ENCODE results near the gene PLAGL2. TPM values are rescaled to one million over a fixed set of nuclear protein-coding genes. Genes with fewer than 3 reads are reported as not detected.

Gene PLAGL2
- total and polyA plus RNA-seq, 2 experiments from 2014 or later, result 13.2 to 28.2 TPM

DNA sequence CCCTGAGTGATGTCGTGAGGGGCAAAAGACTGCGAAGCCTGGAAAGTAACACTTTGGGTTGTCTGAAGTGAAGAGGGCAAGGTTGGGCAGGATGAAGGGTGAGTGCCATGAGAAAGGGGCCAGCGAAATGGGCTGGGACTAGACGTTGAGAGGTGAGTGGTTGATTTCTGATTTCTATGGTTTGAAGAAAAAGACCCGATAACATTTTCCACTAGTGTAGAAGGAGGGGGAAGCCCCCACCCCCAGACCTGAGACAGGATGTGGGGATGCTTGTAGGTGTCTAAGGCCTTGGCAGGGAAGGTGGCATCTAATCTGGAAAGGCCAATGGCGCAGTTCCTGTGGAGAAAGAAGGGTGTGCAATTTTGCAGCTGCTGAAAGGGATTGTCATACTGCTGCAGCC lies 44.6 kb upstream of the PLAGL2 start:
- no peak overlapping the region; the same call in 1 of the 2 replicates for H2AFZ ChIP-seq

More for the DNA sequence above, 44.6 kb upstream of the PLAGL2 start:
- Mint-ChIP-seq H3K4me1 (no peaks in the 10 kb centered on the region), H3K36me3 (ENCODE audit: low read depth) (no peaks in the 10 kb centered on the region), H3K27ac (no peak overlapping the region), H3K27me3 (ENCODE audit: insufficient read depth, low read depth, poor library complexity) (peaks cover 1% of the 10 kb centered on the region), H3K4me3 (no peak overlapping the region), H3K9me3 (no peaks in the 10 kb centered on the region)
- Histone ChIP-seq H3K4me2 (no peak overlapping the region), H3K4me1 (ENCODE audit: insufficient read depth) (no peaks in the 10 kb centered on the region), H3K27ac (ENCODE audit: low read depth) (no peak overlapping the region), H3K27me3 (ENCODE audit: insufficient read depth) (no peaks in the 10 kb centered on the region), H3K36me3 (ENCODE audit: insufficient read depth) (no peaks in the 10 kb centered on the region), H3K79me2 (replicated peaks; ENCODE audit: insufficient read depth) (no peaks in the 10 kb centered on the region), H4K20me1 (replicated peaks; ENCODE audit: insufficient read depth) (no peaks in the 10 kb centered on the region; the same call in 1 of the 2 replicates), H3K9me2 (ENCODE audit: insufficient read depth) (no peaks in the 10 kb centered on the region), H3F3A (replicated peaks; ENCODE audit: low read depth) (no peaks in the 10 kb centered on the region), H3K4me3 (no peak overlapping the region)
- ATAC-seq (no peak), DNase-seq (ENCODE audit: low spot score) (no peak)
- TF ChIP-seq, protein P1, sequence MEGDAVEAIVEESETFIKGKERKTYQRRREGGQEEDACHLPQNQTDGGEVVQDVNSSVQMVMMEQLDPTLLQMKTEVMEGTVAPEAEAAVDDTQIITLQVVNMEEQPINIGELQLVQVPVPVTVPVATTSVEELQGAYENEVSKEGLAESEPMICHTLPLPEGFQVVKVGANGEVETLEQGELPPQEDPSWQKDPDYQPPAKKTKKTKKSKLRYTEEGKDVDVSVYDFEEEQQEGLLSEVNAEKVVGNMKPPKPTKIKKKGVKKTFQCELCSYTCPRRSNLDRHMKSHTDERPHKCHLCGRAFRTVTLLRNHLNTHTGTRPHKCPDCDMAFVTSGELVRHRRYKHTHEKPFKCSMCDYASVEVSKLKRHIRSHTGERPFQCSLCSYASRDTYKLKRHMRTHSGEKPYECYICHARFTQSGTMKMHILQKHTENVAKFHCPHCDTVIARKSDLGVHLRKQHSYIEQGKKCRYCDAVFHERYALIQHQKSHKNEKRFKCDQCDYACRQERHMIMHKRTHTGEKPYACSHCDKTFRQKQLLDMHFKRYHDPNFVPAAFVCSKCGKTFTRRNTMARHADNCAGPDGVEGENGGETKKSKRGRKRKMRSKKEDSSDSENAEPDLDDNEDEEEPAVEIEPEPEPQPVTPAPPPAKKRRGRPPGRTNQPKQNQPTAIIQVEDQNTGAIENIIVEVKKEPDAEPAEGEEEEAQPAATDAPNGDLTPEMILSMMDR (conservative IDR thresholded peaks at IDR 0.05; ENCODE audit: low read depth in 2 of 2), result no peak
- TF ChIP-seq CREB1 (CRISPR knock-in tag; IDR thresholded peaks at IDR 0.05; ENCODE audit: low read depth), result no peak
- TF ChIP-seq POLR2AphosphoS5 (IDR thresholded peaks at IDR 0.05; ENCODE audit: low read depth), result no peak
- TF ChIP-seq, protein P2, sequence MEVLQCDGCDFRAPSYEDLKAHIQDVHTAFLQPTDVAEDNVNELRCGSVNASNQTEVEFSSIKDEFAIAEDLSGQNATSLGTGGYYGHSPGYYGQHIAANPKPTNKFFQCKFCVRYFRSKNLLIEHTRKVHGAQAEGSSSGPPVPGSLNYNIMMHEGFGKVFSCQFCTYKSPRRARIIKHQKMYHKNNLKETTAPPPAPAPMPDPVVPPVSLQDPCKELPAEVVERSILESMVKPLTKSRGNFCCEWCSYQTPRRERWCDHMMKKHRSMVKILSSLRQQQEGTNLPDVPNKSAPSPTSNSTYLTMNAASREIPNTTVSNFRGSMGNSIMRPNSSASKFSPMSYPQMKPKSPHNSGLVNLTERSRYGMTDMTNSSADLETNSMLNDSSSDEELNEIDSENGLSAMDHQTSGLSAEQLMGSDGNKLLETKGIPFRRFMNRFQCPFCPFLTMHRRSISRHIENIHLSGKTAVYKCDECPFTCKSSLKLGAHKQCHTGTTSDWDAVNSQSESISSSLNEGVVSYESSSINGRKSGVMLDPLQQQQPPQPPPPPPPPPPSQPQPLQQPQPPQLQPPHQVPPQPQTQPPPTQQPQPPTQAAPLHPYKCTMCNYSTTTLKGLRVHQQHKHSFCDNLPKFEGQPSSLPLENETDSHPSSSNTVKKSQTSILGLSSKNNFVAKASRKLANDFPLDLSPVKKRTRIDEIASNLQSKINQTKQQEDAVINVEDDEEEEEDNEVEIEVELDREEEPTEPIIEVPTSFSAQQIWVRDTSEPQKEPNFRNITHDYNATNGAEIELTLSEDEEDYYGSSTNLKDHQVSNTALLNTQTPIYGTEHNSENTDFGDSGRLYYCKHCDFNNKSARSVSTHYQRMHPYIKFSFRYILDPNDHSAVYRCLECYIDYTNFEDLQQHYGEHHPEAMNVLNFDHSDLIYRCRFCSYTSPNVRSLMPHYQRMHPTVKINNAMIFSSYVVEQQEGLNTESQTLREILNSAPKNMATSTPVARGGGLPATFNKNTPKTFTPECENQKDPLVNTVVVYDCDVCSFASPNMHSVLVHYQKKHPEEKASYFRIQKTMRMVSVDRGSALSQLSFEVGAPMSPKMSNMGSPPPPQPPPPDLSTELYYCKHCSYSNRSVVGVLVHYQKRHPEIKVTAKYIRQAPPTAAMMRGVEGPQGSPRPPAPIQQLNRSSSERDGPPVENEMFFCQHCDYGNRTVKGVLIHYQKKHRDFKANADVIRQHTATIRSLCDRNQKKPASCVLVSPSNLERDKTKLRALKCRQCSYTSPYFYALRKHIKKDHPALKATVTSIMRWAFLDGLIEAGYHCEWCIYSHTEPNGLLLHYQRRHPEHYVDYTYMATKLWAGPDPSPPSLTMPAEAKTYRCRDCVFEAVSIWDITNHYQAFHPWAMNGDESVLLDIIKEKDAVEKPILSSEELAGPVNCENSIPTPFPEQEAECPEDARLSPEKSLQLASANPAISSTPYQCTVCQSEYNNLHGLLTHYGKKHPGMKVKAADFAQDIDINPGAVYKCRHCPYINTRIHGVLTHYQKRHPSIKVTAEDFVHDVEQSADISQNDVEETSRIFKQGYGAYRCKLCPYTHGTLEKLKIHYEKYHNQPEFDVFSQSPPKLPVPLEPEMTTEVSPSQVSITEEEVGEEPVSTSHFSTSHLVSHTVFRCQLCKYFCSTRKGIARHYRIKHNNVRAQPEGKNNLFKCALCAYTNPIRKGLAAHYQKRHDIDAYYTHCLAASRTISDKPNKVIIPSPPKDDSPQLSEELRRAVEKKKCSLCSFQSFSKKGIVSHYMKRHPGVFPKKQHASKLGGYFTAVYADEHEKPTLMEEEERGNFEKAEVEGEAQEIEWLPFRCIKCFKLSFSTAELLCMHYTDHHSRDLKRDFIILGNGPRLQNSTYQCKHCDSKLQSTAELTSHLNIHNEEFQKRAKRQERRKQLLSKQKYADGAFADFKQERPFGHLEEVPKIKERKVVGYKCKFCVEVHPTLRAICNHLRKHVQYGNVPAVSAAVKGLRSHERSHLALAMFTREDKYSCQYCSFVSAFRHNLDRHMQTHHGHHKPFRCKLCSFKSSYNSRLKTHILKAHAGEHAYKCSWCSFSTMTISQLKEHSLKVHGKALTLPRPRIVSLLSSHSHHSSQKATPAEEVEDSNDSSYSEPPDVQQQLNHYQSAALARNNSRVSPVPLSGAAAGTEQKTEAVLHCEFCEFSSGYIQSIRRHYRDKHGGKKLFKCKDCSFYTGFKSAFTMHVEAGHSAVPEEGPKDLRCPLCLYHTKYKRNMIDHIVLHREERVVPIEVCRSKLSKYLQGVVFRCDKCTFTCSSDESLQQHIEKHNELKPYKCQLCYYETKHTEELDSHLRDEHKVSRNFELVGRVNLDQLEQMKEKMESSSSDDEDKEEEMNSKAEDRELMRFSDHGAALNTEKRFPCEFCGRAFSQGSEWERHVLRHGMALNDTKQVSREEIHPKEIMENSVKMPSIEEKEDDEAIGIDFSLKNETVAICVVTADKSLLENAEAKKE (CRISPR knock-in tag; IDR thresholded peaks at IDR 0.05), result no peak
- TF ChIP-seq STAT1 (IDR thresholded peaks at IDR 0.05; ENCODE audit: unreplicated experiment), result no peak
- TF ChIP-seq, protein P3, sequence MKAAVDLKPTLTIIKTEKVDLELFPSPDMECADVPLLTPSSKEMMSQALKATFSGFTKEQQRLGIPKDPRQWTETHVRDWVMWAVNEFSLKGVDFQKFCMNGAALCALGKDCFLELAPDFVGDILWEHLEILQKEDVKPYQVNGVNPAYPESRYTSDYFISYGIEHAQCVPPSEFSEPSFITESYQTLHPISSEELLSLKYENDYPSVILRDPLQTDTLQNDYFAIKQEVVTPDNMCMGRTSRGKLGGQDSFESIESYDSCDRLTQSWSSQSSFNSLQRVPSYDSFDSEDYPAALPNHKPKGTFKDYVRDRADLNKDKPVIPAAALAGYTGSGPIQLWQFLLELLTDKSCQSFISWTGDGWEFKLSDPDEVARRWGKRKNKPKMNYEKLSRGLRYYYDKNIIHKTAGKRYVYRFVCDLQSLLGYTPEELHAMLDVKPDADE (IDR thresholded peaks at IDR 0.05), result no peak
- no peak for TF ChIP-seq ZNF114 (CRISPR knock-in tag; IDR thresholded peaks at IDR 0.05)
- no peak for TF ChIP-seq EZH2 (IDR thresholded peaks at IDR 0.05; ENCODE audit: low read depth, unreplicated experiment)
- TF ChIP-seq EZH2phosphoT487 (IDR thresholded peaks at IDR 0.05; ENCODE audit: unreplicated experiment), result no peak

Data from GM23338 (cell line).